HG03159 (cell line): ENCODE data around the gene MLLT3.
A peak's percentile ranks its signal among the peaks of the same experiment; 100 is the strongest.

Experiments
- ATAC-seq: cut with Tn5 transposase; IDR thresholded peaks from one replicate; pipeline ENCODE4 v1.9.1; 2021; ENCODE audit warnings: mild to moderate bottlenecking, moderate library complexity; ENCODE audit not compliant: unreplicated experiment

MLLT3 gene

GRCh38 chr9:20391208-20391607 is 231.1 kb downstream of the MLLT3 start:
- ATAC-seq = no peak

GRCh38 chr9:20390400-20390799 is 231.9 kb downstream of the MLLT3 start:
- ATAC-seq = no peak

- no peak for ATAC-seq
Measured at GRCh38 chr9:20387062-20387461, 235.2 kb downstream of the MLLT3 start.

- ATAC-seq = no peak
Measured at GRCh38 chr9:20384642-20385041, 237.7 kb downstream of the MLLT3 start.

- peak; percentile 57 for ATAC-seq
Measured at GRCh38 chr9:20382460-20383071, 239.7 kb downstream of the MLLT3 start.

GRCh38 chr9:20380546-20380945 is 241.8 kb downstream of the MLLT3 start:
- ATAC-seq = no peak

GRCh38 chr9:20379804-20380225 is 242.5 kb downstream of the MLLT3 start:
- no peak for ATAC-seq

GRCh38 chr9:20378851-20379250 is 243.4 kb downstream of the MLLT3 start:
- ATAC-seq = no peak

GRCh38 chr9:20377790-20378189 is 244.5 kb downstream of the MLLT3 start:
- ATAC-seq = no peak

GRCh38 chr9:20376731-20377375 is 245.4 kb downstream of the MLLT3 start:
- peak; percentile 43 for ATAC-seq

- no peak for ATAC-seq
Measured at GRCh38 chr9:20376042-20376441, 246.3 kb downstream of the MLLT3 start.

- no peak for ATAC-seq
Measured at GRCh38 chr9:20373263-20373662, 249.0 kb downstream of the MLLT3 start.

- no peak for ATAC-seq
Measured at GRCh38 chr9:20369391-20369790, 252.9 kb downstream of the MLLT3 start.

GRCh38 chr9:20367855-20368254 is 254.4 kb downstream of the MLLT3 start:
- ATAC-seq = no peak

GRCh38 chr9:20364959-20365358 is 257.3 kb downstream of the MLLT3 start:
- no peak for ATAC-seq

- no peak for ATAC-seq
Measured at GRCh38 chr9:20363233-20363632, 259.1 kb downstream of the MLLT3 start.

- peak; percentile 70 for ATAC-seq
Measured at GRCh38 chr9:20361656-20362570, 260.4 kb downstream of the MLLT3 start.

- ATAC-seq = no peak
Measured at GRCh38 chr9:20361229-20361628, 261.1 kb downstream of the MLLT3 start.

- no peak for ATAC-seq
Measured at GRCh38 chr9:20358207-20358606, 264.1 kb downstream of the MLLT3 start.

GRCh38 chr9:20357037-20357432 is 265.3 kb downstream of the MLLT3 start:
- no peak for ATAC-seq

- ATAC-seq = peak; percentile 57
Measured at GRCh38 chr9:20356403-20357036, 265.8 kb downstream of the MLLT3 start.
